Ureter (tissue), 1 donor: ENCODE results near the gene PROM2. TPM values are rescaled to one million over a fixed set of nuclear protein-coding genes. Genes with fewer than 3 reads are reported as not detected.
A peak's percentile ranks its signal among the peaks of the same experiment; 100 is the strongest.

Source experiments
- DNase-seq: peaks from one replicate; pipeline ENCODE4 v3.0.0-alpha.2; 2020; ENCODE audit warnings: low spot score
- total RNA-seq: library from RNA; stranded (reverse); gene quantifications from one replicate; pipeline ENCODE4 v1.2.4, GENCODE V29; 2023
- donor health status: DM: yes; HTN: yes; CAD: no.

PROM2 gene
- total RNA-seq, 1 donor from 2014 or later: 176 TPM

DNA sequence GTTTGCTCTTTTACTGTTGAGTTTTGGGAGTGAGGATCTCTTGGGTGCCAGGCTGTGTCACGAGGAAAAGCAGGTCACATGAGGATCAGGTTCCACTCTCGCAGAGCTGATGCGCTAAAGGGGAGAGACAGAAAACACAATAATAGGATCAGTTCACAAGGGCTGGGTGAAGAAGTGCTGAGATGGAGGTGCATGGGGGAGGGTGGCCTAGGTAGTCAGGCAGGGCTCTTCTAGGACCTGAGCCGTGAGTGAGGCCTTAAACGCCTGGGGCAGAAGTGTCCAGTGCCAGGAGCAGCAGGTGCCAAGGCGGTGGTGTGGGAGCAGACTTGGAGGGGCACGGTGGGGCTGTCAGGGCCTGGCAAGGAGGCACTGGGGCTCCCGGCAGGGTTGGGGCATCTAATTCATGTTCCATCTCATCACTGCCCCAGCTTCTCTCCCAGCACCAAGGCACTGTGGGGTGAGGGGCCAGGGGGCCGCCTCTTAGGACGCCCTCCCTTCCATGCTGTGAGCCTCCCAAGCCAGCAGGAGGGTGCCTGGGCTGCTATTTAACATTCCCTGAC lies 32.2 kb downstream of the PROM2 start:
- DNase-seq: no peak

DNA sequence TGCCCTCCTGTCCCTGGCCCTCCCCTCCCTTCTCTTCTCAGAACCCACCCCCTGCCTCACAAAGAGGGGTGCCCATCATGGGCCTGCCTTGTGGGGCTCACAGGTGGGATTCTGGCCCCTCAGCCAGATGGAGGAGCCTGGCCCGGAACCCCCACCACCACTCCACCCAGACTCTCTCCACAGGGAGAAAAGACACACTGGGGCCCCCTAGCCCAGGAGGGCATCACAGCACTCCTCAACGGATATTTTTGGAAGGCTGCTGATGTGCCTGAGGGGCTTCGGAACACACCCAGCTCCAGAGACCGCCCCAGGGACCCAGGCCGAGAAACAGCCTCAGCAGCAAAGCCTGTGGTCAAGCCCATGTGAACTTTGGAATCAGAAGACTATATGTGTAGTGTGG lies 32.8 kb downstream of the PROM2 start:
- no peak for DNase-seq

DNA sequence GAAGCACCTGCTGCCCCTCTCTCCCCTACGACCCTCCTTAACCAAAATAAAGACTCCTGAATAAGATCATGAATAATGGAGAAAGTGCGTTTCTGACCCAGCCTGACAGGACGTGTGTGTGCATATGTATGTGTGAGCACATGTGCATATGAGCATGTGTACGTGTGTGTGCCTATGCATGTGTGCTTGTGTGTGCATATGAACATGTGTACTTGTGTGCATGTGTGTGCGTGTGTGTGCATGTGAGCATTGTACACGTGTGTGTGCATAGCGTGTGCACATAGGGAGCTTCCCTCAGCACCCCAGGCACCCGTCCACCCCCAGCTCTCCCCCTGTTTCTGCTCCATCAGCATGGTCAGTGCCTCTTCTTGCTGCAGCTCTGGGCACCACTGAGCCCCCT lies 33.6 kb downstream of the PROM2 start:
- DNase-seq: no peak

DNA sequence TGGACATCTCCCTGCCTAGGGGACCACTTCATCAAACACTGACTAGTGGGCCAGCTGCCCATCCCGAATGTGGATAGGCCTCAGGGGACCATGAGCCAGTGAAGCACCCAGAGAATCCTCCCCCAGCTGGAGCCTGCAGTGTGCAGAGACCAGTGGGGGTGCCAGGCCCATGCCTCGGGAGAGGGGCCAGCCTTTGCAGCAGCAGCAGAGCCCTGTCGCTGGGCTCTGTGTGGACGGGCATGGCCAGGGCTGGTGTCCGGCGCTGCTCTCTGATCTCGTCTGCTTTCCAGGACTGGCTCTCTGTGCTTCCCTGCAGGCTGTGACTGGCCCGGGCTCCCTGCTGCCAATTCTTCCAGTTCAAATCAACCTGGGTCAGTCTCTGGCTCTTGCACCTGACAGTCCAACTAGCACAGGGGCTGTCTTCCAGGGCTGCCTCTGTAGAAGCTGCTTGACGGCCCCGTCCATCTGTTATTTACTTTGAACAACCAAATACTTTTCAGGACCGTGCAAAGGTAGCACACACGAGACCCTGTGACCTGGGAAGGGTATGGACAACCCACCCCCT lies 34.3 kb downstream of the PROM2 start:
- no peak for DNase-seq

DNA sequence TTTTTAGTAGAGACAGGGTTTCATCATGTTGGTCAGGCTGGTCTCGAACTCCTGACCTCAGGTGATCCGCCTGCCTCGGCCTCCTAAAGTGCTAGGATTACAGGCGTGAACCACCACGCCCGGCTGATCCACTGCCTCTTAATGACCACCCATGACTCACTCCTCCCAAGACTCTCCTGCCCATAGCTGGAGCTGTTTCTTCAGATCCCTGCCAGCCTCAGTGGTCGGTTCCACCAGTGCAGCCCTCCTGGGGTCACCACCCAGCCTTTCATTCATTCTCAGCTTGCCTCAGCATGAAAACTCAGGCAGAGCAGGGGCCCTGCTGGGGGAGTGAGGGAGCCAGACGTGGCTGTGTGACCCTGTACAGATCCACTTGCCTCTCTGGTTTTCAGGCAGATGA lies 35.4 kb downstream of the PROM2 start:
- DNase-seq: no peak

DNA sequence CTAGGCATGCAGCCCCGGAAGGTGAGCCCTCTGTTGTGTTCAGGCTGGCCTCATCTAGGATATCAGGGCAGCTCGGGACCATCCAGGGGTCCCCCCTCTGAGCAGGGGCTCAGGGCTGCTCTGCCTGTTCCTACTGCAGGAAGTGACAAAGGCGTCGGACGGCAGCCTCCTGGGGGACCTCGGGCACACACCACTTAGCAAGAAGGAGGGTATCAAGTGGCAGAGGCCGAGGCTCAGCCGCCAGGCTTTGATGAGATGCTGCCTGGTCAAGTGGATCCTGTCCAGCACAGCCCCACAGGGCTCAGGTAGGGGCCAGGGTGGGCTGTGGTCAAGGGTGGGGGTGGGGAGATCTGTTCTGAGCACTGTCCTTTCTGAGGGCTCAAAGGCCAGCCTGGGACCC lies 36.0 kb downstream of the PROM2 start:
- no peak for DNase-seq

DNA sequence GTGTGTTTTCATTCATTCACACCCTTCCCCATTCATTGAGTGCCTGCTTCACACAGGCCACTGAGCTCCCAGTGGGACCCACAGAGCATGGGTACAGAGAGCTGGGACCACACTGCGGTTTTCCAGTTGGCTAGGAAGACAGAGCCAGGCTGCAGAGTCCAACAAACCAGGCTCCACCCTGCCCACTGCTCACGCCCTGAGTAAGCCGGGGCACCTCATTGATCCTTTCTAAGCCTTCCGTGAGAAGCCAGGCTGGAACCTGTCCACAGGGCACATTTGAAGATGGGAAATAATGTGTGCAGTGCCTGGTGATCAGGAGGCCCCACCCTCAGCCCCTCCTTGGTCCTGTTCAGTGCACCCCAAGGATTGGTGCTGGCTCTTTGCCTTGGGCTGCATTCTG lies 36.4 kb downstream of the PROM2 start:
- DNase-seq: no peak

DNA sequence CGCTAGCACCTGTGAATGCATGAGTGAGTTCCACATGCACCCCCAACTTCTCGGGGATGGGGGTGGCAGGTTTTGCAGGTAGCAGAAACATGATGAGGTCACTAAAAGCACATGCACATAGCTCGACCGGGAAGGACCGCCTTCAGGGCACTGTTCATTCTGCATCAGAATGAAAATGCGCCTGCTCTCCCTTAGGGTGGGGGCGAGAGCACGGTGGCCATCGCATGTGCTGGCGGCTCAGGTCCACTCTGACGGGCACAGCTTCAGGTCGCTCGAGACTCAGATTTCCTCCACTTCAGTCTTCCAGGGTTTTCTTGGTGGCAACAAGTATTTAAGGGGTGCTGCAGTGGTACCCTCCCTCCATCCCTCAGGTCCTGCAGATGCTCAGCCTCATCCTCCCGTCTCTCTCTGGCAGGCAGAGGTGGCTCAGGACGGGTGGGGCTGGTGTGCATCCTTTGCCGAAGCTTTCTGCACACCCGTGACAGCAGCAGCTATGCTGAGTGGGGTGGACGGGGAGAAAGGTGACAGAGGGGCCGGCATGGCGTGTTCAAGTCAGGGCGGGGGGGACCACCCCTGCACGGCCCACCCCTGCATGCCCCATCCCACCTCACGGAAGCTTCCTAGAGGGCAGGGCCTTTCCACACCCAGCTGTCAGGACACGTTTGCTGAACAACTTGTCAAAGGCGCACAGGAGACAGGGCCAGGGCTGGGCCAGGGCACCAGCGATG lies 37.7 kb downstream of the PROM2 start:
- no peak for DNase-seq

DNA sequence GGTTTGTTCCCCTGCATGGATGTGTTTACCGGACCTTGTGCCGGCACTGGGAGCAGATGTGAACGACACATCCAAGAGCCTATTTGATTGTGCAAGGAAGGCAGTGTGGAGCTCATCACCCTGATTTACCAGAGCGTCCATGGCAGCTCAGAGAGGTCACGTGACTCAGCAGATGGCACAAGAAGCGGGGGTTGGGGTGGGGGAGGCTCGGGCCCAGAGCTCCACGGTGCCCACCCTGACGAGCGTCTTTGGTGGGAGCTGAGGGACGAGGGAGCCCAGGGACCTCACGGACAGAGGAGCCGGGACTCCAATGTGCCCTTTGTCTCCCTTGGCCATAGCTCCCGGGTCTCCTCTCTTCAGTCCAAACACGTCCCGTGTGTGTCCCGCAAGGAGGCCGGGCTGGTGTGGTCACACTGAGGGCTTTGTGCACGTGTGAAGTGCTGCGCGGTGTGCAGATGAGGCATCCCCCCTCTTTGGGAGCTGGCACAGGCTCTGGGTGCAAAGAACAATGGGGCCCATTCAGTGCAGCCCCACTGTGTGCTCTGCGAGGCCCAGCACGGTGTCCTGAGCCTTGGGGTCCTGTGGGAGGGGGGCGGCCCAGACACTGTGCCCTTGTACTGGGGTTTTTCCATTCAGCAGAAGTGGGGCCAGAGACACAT lies 38.4 kb downstream of the PROM2 start:
- no peak for DNase-seq

DNA sequence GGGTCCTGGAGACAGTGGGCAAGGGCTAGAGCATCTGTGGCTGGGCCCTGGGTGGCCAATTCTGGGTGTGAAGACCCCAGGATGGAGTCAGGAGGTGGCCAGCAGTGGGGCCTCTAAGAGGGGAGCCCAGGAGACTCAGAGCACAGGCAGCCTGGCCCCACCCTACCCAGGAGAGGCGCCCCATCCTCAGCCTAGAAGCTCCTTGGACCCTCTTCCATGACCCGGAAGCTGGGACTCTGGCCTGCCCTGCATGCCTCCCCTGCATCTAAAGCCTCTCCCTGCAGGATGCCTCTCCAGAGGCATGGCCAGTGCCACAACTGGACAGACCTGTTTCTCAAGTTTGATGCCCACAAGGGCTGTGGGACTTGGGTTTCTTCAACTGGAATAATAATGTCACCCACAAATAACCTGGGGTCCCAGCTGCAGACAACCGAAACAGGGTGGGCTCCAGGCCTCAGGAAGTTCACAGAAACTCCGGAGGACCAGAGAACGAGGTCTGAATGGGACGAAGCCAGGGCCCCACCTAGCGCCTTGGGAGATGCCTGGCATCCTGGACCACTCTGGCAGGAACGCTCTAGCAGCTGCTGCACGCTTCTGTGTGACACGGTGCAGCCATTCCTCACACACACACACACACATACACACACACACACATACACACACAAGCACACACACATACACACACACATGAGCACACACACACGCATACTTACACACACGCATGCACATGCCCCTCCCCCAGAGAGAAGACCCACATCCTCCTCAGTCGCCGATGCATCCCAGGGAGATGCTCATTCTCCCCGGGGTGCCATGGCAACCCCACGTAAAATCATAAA lies 39.3 kb downstream of the PROM2 start:
- peak; percentile 63 for DNase-seq

DNA sequence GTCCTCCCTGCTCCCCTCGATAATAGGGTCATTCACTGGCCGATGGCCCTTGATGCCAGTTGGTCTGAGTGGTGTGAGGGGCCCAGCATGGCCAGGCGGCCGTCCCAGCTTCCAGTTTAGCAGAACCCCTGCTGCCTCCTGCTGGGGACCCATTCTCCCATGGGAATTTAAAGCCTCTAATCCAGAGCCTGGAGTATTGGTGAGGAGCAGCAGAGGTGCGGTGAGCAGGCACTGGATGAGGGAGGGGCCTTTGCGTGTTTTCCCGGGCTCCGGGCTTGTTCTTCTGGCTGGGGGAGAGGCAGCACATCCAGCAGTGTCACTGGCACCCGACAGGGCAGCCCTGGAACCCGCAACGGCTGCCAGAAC lies 40.3 kb downstream of the PROM2 start:
- no peak for DNase-seq

DNA sequence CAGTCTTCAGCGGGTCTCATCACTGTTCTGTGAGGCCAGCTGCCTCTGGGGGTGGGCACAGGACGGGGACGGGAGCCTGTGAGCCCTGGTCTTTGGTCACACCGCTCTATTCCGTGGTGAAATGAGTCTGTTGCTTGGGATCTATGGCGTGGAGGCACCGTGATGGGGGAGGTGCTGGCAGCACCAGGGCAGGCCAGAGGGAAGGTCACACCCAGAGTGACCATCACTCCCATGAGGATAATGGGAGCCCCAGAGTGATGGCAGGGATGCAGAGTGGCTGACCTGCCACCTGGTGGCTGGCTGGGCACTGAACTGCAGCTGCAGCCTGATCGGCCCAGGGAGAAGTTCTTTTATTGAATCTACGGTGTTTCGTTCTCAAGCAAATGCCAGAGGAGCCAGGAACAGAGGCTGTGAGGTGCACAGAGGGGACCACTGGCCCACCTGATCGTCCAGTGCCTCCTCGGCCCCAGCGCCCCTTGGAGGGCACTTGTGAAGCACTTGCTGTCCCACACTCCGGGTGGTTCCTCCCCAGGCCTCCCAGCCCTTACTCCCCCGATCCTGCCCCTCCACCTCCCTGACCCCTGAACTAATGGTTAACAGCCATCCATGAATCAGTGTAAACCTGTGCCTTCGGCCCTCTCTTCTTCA lies 40.8 kb downstream of the PROM2 start:
- no peak for DNase-seq

DNA sequence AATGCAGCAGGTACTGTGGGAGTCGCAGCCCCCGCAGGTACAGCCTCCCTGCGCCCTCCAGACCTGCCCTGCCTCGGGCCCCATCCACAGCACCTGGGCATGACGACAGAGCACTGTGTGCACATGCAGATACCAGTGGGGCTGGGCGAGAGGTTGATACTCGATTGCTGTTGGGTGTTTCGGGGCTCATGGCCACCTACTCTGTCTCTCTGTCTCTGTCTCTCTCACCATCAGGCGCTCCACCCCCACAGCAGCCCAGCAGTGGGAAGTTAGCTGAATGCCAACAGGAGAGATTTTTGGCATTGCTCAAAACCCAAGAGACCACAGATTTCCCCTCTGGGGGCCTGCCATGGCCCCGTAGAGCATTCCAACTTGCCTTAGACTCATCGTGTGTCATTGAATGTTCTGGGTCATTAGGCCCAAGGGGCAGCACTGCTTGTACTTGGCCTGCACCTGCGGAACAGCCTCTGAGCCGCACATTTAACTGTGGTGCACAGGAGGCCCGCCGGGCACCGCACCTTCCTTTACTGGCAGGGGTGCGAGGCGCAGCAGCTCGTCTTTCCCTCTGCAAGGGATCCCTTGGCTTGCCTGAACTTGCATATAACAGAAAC lies 41.7 kb downstream of the PROM2 start:
- no peak for DNase-seq

DNA sequence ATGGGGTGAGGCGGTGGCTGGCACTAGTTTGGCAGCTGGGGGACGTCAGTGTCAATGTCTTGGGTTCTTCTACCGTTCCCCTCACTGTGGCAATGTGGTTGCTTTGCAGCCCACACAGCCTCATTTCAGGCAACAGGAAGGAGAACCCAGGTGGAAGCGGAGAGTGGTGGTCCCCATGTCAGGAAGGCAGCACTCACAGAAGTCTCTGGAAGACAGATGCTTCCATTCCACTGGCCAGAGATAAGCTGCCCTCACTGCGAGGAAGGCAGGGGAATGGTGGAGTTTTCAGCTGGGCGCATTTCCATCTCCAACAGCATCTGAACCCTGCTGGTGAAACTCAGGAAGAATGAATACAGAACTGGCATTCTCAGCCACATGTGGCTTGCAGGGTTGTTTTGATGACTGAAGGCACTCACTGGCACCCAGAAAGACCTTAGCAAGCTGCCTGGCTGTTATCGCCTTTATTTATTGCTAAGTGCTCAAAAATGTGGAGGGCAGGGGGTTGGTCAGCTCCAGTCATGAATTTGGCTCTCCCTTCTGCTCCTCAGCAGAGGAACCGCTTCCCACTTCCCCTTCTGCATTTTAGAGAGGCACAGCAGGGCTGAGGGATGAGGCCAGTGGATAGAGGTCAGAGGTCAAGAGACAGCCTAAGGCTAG lies 42.3 kb downstream of the PROM2 start:
- DNase-seq: no peak

DNA sequence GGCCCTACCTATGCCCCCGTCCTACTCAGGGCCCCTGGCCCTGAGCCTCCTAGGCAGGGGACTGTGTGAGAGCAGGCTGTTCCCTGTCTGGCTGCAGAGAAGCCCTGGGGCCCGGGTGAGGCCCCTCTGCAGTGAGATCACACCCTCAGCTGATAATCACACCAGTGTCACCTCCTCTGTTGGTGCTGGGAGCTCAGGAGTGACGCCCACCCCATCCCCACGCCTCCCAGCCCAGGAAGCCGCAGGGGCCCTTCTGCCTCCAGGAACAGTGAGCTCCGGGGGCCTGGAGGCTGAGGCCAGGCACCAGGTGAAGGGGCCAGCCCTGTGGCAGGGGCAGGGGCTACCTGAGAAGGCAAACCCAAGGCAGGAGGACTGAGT lies 42.9 kb downstream of the PROM2 start:
- no peak for DNase-seq

DNA sequence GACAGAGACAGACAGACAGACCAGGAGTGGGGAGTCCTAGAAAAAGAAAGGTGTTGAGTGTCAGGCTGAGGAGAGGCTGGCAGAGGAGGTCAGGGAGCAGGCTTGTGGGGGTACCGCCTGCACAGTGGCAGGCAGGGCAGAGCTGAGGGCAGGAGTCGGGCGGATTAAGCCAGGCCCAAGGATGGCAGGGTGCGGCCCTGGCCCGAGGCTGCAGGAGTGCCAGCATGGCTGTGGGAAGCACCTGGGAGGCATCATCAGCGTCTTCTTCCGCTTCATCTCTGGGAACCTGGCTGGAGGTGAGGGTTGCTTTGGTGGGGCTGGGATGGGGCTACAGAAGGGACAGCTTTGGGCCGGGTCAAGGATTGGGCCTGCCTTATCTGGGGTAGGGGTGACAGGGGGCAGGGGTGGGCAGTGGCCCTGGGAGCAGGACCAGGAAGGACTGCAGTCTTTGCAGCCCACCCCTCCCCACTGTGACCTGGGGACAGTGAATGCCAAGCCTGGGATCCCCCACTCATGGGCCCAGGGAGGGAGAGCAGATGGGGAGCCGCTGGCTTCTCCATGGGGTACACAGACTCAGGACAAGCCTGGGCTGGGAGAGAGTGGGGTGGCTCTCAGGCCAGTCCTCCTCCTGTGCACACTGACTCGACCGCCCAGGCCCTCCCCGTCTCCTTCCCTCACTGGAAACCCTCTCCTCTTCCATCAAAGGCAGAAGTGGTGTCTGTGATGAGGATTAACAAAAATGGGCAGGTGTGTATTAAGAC lies 43.6 kb downstream of the PROM2 start:
- DNase-seq: no peak

DNA sequence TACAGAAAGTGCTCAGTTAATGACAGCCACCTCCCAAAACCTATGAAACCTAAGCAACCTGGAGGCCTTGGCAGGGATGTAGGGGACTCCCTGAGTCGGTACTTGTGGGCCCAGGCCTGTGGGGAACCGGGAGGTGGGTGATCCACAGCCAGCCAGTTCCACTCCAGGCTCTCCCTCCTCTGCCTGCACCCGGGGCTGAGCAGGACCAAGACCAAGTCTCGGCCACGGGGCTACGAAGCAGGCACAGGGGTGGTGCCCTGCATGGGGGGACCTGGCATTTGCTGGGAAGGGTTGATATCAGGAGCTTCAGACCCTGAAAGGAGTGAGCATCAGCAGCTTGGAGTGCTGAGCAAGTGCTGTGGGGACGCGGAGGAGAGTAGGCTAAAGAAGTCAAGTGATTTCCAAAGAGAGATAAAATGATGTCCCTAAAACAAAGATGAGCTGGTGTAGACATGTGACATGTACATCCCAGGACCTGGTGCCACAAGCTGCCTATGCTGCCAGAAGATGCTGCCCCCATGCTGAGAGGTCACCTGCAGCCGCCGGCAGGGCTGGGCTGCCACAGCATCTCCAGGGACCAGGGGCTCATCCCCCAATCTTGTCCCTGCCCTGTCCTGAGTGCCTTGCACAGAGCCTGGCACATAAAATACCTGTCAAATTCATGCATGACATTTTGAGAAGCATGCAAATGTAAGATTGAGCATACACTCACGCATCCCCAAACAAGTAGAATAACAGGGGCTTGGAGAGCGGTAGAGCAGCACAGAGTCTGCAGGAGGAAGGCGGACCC lies 44.4 kb downstream of the PROM2 start:
- DNase-seq: no peak

DNA sequence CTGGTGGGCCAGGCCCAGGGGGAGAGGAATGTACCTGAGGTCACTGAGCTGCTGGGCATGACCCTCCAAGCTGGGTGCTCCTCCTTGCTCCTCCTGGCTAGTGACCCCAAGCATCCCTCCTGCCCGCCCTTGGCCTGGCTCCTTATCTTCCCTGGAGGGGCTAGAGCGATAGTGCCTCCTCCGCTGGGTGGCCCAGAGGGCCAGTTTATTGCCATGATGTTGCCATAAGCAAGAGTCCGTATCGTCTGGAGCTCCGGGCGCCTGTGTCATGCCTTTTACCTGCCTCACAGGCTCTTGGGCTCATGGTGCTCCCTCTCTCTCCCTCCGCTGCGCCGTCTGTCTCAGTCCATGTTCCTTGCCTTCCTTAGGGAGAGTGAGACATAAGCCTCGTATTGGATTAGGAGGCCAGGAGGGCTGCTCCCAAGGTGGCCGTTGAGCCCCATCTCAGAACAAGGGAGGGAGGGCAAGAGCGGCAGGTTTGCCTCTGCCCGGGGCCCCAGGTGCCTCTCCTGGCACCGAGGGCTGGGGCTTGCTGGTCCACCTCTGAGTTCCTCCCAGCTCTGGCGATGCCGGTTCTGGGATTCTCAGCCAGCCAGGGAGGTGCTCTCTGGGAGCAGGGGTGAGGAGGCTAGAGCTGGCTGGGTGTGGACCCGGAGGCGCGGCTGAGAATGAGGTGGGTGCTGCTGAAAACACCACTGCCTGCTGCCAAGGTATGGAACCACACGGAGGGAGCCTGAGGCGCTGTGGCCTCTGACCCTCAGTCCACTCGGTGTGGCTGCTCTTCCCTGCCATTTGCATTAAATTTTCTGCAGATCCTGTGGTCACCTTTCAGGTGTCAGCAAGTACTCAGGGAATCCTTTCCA lies 45.5 kb downstream of the PROM2 start:
- no peak for DNase-seq
